ENCODE measurements around the gene SNORC.

SNORC gene

DNA sequence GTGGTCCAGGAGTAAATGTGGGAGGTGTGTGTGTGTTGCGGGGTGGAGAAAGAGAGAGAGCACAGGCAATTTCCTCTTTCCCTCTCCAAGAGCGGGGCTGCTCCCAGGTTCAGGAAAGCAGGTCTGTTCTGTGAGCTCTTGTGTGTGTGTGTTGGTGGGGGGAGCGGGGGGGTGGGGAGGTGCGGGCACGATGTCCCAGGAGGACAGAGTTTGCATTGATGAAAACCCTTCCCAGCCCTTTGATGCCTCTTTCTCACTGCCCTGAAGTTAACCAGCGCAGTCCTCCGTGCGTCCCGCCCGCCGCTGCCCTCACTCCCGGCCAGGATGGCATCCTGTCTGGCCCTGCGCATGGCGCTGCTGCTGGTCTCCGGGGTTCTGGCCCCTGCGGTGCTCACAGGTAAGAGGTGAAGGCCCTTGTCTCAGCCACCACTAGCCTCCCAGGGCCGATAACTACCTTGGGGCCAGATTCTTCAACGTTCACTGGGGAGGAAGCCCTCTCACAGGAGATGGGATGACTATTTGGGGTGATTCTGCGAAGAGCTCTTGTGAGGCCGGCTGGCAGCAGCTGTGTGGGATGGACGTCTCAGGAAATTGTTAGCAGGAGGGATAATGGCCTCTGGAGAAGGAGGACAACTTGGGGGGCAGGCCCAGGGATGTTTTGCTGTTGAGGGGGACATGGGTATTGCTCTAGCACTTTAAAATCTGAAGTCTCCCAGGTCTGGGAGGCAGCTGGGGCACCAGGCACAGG, at the start of gene SNORC:
TSS of gene SNORC (plus strand) at position 247 of the 748 bp plus-strand sequence. CDS start at position 325, 78 bp downstream.
- Histone ChIP-seq H3K9ac (ENCODE audit: low read length) (no peak within 1 kb of the TSS), H3K79me2 (ENCODE audit: insufficient read depth, low read length) (no peaks in the 10 kb centered on the region), H3K4me3 (ENCODE audit: low read depth, low read length, poor library complexity, severe bottlenecking) (no peak within 1 kb of the TSS), H3F3A (ENCODE audit: insufficient read depth, low read length) (no peaks in the 10 kb centered on the region), H3K4me2 (ENCODE audit: low read length) (no peak within 1 kb of the TSS), H3K27me3 (ENCODE audit: insufficient read depth, low read length) (no peaks in the 10 kb centered on the region; the same call in 1 of the 2 replicates), H3K36me3 (ENCODE audit: insufficient read depth, low read length) (no peaks in the 10 kb centered on the region), H2AFZ (ENCODE audit: low read length) (no peak within 1 kb of the TSS), H3K4me1 (ENCODE audit: insufficient read depth, low read length, severe bottlenecking) (no peaks in the 10 kb centered on the region), H3K27ac (ENCODE audit: low read depth, low read length, poor library complexity, severe bottlenecking) (no peak within 1 kb of the TSS), H3K9me3 (ENCODE audit: low read length) (no peaks in the 10 kb centered on the region), H4K20me1 (ENCODE audit: insufficient read depth, low read length) (no peaks in the 10 kb centered on the region), H3K9me2 (ENCODE audit: low read depth, low read length) (no peaks in the 10 kb centered on the region)
- TF ChIP-seq, protein P1, sequence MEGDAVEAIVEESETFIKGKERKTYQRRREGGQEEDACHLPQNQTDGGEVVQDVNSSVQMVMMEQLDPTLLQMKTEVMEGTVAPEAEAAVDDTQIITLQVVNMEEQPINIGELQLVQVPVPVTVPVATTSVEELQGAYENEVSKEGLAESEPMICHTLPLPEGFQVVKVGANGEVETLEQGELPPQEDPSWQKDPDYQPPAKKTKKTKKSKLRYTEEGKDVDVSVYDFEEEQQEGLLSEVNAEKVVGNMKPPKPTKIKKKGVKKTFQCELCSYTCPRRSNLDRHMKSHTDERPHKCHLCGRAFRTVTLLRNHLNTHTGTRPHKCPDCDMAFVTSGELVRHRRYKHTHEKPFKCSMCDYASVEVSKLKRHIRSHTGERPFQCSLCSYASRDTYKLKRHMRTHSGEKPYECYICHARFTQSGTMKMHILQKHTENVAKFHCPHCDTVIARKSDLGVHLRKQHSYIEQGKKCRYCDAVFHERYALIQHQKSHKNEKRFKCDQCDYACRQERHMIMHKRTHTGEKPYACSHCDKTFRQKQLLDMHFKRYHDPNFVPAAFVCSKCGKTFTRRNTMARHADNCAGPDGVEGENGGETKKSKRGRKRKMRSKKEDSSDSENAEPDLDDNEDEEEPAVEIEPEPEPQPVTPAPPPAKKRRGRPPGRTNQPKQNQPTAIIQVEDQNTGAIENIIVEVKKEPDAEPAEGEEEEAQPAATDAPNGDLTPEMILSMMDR (IDR thresholded peaks at IDR 0.05; ENCODE audit: low read length), result no peak
- TF ChIP-seq EZH2 (IDR thresholded peaks at IDR 0.05; ENCODE audit: borderline replicate concordance, low read length), result no peak

- no peak overlapping the region for H2AFZ ChIP-seq (ENCODE audit: low read length)
- H3K36me3 ChIP-seq (ENCODE audit: insufficient read depth, low read length), result peaks cover 49% of the 10 kb centered on the region
- no peaks in the 10 kb centered on the region for H3K9me3 ChIP-seq (ENCODE audit: low read length)
- H3K79me2 ChIP-seq (ENCODE audit: insufficient read depth, low read length), result no peaks in the 10 kb centered on the region
- no peak overlapping the region for H3K27ac ChIP-seq (ENCODE audit: low read depth, low read length, poor library complexity, severe bottlenecking)
- TF ChIP-seq, protein P1 (IDR thresholded peaks at IDR 0.05; ENCODE audit: low read length), result no peak
- no peak for TF ChIP-seq EZH2 (IDR thresholded peaks at IDR 0.05; ENCODE audit: borderline replicate concordance, low read length)
- no peak overlapping the region for H3K4me2 ChIP-seq (ENCODE audit: low read length)
- no peaks in the 10 kb centered on the region for H3K4me1 ChIP-seq (ENCODE audit: insufficient read depth, low read length, severe bottlenecking)
- no peaks in the 10 kb centered on the region for H4K20me1 ChIP-seq (ENCODE audit: insufficient read depth, low read length)
- H3F3A ChIP-seq (ENCODE audit: insufficient read depth, low read length), result no peaks in the 10 kb centered on the region
- H3K4me3 ChIP-seq (ENCODE audit: low read depth, low read length, poor library complexity, severe bottlenecking), result no peak overlapping the region
- no peak overlapping the region for H3K9ac ChIP-seq (ENCODE audit: low read length)
- H3K27me3 ChIP-seq (ENCODE audit: insufficient read depth, low read length), result no peaks in the 10 kb centered on the region
- H3K9me2 ChIP-seq (ENCODE audit: low read depth, low read length), result no peaks in the 10 kb centered on the region
Observed at GRCh38 chr2:232829988-232830387, 40.1 kb upstream of the SNORC start.

- no peak overlapping the region for H2AFZ ChIP-seq (ENCODE audit: low read length)
- no peaks in the 10 kb centered on the region for H3F3A ChIP-seq (ENCODE audit: insufficient read depth, low read length)
- H3K27ac ChIP-seq (ENCODE audit: low read depth, low read length, poor library complexity, severe bottlenecking), result no peak overlapping the region
- H3K4me2 ChIP-seq (ENCODE audit: low read length), result no peak overlapping the region
- no peaks in the 10 kb centered on the region for H3K9me3 ChIP-seq (ENCODE audit: low read length)
- no peaks in the 10 kb centered on the region for H3K9me2 ChIP-seq (ENCODE audit: low read depth, low read length)
- H3K9ac ChIP-seq (ENCODE audit: low read length), result no peak overlapping the region
- H4K20me1 ChIP-seq (ENCODE audit: insufficient read depth, low read length), result no peaks in the 10 kb centered on the region
- H3K4me1 ChIP-seq (ENCODE audit: insufficient read depth, low read length, severe bottlenecking), result peaks cover under 1% of the 10 kb centered on the region
- H3K36me3 ChIP-seq (ENCODE audit: insufficient read depth, low read length), result peaks cover 50% of the 10 kb centered on the region; the same call in 1 of the 2 replicates
- H3K4me3 ChIP-seq (ENCODE audit: low read depth, low read length, poor library complexity, severe bottlenecking), result no peak overlapping the region
- TF ChIP-seq, protein P1 (IDR thresholded peaks at IDR 0.05; ENCODE audit: low read length), result no peak
- TF ChIP-seq EZH2 (IDR thresholded peaks at IDR 0.05; ENCODE audit: borderline replicate concordance, low read length), result no peak
- no peaks in the 10 kb centered on the region for H3K27me3 ChIP-seq (ENCODE audit: insufficient read depth, low read length)
- H3K79me2 ChIP-seq (ENCODE audit: insufficient read depth, low read length), result no peaks in the 10 kb centered on the region
Observed at GRCh38 chr2:232831496-232831895, 38.6 kb upstream of the SNORC start.
